IPS-11a (cell line): Measurements from ENCODE around the gene BRINP2.

Experiments used
- H3K4me3 ChIP-seq: one replicate; pipeline ENCODE4 v1.5.1; 2013; ENCODE audit warnings: low read depth, low read length, control low read depth

BRINP2 gene

GRCh38 chr1:177257576-177257975 lies 86.8 kb downstream of the BRINP2 start:
- H3K4me3 ChIP-seq: no peak overlapping the region

GRCh38 chr1:177270863-177271262 lies 100.1 kb downstream of the BRINP2 start:
- no peak overlapping the region for H3K4me3 ChIP-seq

- H3K4me3 ChIP-seq: no peak overlapping the region
Measured at GRCh38 chr1:177273141-177273540, 102.4 kb downstream of the BRINP2 start.

GRCh38 chr1:177274687-177275211 lies 104.0 kb downstream of the BRINP2 start:
- H3K4me3 ChIP-seq: no peak overlapping the region

GRCh38 chr1:177275736-177276135 lies 105.0 kb downstream of the BRINP2 start:
- H3K4me3 ChIP-seq: no peak overlapping the region

GRCh38 chr1:177278626-177279390 lies 108.0 kb downstream of the BRINP2 start:
- no peak overlapping the region for H3K4me3 ChIP-seq

DNA sequence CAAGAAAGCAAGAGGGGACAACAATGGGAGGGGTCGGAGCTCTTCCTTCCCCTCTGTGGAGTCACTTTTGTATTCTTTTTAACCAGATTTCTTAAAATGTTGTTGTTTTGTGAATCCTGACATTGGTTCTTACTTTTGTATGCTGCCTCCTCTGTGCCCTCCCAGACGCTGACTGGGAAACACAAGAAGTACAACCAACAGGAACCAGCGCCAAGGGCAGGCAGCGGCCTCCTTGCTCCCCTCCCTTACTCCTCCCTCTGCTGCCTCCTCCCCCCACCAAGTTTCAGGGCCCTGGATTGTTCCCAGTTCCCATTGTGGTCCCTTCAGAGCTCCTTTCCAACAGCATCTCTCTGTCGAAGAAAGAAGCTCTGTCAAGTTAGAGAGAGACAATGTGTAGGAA lies 111.1 kb downstream of the BRINP2 start:
- H3K4me3 ChIP-seq: no peak overlapping the region

GRCh38 chr1:177282976-177283375 lies 112.2 kb downstream of the BRINP2 start:
- no peak overlapping the region for H3K4me3 ChIP-seq

GRCh38 chr1:177283380-177283779 lies 112.6 kb downstream of the BRINP2 start:
- H3K4me3 ChIP-seq: no peak overlapping the region

- no peak overlapping the region for H3K4me3 ChIP-seq
Measured at GRCh38 chr1:177286396-177286795, 115.6 kb downstream of the BRINP2 start.

GRCh38 chr1:177287270-177287669 lies 116.5 kb downstream of the BRINP2 start:
- no peak overlapping the region for H3K4me3 ChIP-seq

- H3K4me3 ChIP-seq: no peak overlapping the region
Measured at GRCh38 chr1:177287994-177288393, 117.2 kb downstream of the BRINP2 start.

- no peak overlapping the region for H3K4me3 ChIP-seq
Measured at GRCh38 chr1:177289532-177289931, 118.8 kb downstream of the BRINP2 start.

- H3K4me3 ChIP-seq: no peak overlapping the region
Measured at GRCh38 chr1:177300431-177300830, 129.7 kb downstream of the BRINP2 start.

DNA sequence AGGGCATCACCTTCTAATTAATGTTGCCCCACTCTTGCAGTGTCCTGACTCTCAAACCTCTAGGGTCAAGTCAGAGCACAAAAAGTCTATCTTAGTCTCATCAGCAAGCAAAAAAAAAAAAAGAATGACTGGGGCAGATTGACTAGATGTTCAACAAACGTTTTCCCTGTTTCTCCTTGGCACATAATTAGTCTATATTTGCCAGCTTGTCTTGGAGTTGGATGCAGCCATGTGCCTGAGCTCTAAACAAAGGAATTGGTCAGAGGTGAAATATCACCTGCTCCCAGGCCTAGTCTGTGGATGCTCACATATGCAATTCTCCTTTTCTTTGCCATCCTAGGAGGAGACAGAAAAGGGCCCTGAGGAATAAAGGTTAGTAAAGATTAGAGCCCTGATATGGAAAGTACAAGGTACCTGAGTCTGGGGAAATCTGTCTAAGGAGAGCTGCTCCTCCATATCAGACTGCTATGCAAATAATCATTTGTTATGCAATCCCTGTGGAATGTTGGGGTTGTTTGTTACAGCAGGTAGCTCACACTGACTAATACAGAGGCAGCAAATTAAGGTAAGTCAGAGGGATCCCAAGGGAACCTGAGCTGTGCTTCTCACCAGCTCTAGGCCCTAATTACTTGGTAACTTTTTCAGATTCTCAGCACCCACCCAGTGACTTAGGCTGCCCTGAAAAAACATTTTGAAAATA lies 130.8 kb downstream of the BRINP2 start:
- H3K4me3 ChIP-seq: no peak overlapping the region

DNA sequence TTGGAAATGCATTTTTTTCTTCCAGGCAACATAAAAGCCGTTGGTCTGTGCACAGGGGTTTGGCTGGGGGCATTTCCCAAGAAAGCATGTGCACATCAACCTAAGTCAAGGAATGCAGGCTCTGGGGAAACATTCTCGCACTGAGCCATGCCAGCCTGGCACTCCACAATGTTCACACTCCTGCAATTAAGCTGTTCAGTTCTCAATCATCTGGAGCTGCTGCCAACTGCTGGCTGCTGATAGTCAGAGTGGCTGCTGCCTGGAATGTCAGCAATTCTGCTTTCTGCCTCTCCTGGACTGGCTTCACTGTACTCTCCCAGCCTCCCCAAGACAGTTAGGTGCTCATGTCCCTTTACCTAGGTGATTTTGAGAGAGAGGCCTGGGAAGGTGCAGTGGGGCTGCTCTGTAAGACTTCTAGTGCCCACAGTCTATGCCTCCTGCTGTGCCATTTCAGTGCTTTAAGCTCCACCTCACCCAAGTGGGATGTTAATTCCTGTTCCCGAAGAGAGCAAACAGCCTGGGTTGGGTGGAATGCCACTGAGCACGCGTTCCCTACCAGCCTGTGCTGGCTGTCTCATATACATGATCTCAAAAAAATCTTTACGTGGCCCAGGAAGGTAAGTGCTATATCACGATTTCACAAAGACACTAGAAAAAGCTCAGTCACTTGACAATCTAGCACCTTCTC lies 131.7 kb downstream of the BRINP2 start:
- no peak overlapping the region for H3K4me3 ChIP-seq

GRCh38 chr1:177305040-177306018 lies 134.6 kb downstream of the BRINP2 start:
- H3K4me3 ChIP-seq: no peak overlapping the region

- H3K4me3 ChIP-seq: no peak overlapping the region
Measured at GRCh38 chr1:177306019-177306415, 135.3 kb downstream of the BRINP2 start.

- no peak overlapping the region for H3K4me3 ChIP-seq
Measured at GRCh38 chr1:177306981-177307380, 136.2 kb downstream of the BRINP2 start.

DNA sequence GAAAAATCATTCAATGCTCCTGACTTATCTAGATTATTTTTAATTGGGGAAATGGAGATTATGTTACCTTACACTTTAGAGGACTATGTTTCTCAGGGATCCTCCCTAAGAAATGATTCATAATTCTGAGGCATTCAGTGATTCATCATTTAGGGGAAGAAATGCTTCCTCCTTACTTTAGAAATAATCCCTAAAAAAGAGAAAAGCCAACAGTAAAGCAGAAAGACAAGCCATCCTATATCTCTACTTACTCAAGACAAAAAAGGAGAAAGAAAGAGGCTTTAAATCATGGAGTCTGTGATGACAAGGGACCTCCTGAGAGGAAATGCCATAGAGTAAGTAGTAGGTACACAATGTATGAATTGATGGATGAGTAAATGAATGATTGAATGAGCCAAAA lies 137.0 kb downstream of the BRINP2 start:
- no peak overlapping the region for H3K4me3 ChIP-seq
